ENCODE data around the gene HIRA.

The HIRA gene

DNA sequence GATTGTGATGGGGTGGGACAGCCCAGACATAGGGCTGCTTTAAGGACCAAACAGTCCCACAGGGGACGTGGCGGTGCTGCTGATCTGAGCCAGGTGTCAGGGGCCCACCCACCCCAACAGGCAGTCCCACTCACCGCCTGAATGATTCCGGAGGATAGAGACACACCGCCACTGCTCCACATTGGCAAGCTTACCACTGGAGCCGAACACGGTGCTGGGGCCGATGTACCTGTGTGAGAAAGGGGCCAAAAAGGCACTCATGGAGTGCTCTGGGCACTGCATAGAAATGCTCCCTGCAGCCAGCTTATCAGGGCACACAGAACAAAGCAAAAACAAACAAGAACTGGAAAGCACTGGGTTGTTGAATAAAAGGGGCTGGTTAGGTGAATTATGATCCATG, 25.9 kb downstream of the HIRA start:
- no peak for DNase-seq

DNA sequence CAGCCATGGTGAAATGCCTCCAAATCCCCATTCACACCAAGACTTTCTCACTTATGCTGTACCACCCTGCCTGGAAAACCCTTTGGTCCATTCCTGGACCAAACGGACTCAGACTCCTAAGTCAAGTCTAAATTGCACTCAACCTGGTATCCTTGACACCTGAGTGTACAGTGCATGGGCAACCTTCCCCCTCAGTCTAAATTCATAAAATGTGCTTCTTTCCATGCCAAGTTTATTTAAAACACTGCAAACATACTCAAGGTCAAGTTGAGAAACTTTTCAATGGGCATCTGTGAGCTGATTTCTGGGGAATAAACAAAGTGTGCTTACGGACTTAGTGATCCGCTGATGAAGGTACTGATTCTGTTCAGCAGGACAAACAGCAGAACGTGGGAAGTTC, 26.4 kb downstream of the HIRA start:
- no peak for DNase-seq

- DNase-seq: no peak
Observed at GRCh38 chr22:19404676-19405075, 26.9 kb downstream of the HIRA start.

- no peak for DNase-seq
Observed at GRCh38 chr22:19402642-19403191, 28.8 kb downstream of the HIRA start.

- no peak for DNase-seq
Observed at GRCh38 chr22:19401483-19401882, 30.1 kb downstream of the HIRA start.

- no peak for DNase-seq
Observed at GRCh38 chr22:19400881-19401280, 30.7 kb downstream of the HIRA start.

DNA sequence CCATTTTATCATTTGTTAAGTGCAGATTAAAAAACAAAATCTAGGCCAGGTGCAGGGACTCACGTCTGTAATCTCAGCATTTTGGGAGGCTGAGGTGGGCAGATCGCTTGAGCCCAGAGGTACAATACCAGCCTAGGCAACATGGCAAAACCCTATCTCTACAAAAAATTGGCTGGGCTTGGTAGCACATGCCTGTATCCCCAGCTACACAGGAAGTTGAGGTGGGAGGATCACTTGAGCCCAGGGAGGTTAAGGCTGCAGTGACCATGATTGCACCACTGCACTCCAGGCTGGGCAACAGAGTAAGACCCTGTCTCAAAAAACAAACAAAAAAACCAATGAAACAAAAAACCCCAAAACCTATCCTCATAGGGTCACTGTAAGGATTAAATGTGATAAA, 32.9 kb downstream of the HIRA start:
- no peak for DNase-seq

DNA sequence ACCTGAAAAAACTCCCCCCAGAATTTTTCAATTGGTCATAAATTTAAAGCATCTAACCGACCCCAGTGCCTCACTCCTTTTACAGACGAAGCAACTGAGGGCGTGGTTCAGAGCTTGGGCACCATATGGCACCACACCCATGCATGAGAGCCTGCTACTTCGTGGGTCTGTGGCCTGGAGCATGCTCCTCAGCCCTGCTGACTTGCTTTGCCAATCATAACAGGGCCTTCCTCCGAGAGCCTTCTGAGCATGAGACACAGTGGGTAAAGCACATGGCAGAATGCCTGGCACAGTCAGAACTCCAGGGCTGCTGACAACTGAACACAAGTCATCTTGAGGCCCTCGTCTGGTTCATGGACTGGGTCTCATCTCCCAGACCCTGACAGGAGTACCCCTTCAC, 33.3 kb downstream of the HIRA start:
- no peak for DNase-seq

GRCh38 chr22:19397734-19398104, 33.8 kb downstream of the HIRA start:
- no peak for DNase-seq

- no peak for DNase-seq
Observed at GRCh38 chr22:19396934-19397733, 34.4 kb downstream of the HIRA start.

DNA sequence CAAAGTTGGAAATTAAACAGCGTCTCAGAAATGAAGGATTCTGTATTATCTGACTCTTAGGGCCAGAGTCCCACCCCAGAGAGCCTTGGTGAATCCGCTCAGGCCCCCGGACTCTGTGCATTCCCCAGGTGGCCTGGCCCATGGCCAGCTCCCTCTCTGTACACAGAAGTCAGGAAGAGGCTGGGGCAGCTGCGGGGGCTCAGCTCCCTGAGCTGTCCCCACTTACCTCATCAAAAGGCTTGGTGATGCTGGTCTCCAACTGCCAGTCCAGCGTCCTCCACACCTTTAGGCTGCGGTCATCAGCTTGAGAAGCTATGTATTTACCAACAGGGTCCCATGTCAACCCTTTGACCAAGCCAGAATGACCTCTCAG, 35.0 kb downstream of the HIRA start:
- DNase-seq: no peak

DNA sequence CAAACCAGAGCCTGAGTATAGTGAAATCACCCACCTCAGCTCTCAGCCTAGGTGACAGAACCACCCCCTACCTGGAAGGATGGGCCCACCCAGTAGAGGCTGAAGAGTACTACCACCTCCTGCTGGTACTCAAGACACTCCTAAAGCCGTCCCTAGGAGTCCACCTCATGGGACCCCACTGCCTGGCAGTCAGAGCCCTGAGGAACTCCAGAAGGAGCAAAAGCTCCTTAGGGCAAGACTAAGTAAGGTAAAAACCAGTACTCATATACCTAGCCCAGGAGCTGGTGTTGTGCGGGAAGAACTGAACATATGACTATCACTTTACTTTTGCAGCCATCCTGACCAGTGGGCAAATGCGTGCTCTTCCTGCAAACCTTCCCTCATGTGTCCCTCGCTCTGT, 36.3 kb downstream of the HIRA start:
- no peak for DNase-seq

DNA sequence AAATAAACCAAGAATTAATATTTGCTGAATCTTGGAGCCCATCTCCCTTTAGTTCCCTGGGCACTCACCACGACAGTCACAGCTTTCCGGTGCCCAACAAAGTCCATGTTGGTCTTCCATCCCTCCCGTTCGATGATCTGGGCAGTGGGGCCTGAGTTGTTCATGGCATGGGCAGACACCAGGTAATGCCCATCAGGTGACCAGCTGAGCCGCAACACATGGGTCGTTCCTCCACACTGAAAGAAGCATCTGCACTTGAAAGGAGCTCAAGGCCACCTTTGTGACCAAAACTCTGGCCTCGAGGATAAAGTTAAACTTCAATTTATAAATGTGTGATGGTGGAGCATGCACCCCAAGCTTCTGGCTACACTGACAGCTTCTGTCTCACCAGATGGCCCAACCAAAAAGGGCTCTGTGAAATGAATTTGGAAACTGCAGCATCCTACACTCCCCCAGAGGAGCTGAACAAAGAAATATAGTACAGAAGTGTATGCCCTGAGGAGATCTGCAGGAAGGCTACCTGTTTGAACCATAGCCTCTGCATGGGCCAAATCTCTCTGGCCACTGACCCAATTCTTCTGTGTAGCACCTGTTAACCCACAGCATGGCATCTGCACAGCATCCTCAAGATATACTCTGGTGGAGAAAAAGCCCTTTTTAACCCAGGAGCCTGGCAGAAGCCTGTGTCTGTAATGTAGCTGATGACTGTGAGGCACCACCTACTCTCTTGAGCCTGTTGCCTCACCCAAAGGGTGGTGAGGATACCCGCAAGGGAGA, 37.1 kb downstream of the HIRA start:
- DNase-seq: no peak

GRCh38 chr22:19393704-19394103, 37.8 kb downstream of the HIRA start:
- no peak for DNase-seq

DNA sequence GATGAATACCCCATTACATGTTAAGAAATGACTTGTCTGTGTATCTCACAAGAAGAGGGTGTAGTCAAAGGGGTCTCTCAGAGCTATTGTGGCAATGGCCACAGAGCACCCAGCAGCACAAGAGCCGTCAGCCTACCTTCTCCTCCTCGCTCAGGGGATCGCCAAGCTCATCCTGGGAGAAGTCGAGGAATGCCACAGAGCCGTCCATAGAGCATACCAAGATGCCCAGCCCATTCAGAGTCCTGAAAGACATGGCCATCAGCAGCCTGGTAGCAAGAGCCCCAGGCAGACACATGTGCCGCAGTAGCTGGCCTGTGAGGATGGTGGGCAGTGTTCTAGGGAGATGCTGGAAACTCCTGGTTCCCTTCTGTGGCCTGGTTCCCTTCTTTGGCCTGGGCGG, 44.0 kb downstream of the HIRA start:
- DNase-seq: no peak

DNA sequence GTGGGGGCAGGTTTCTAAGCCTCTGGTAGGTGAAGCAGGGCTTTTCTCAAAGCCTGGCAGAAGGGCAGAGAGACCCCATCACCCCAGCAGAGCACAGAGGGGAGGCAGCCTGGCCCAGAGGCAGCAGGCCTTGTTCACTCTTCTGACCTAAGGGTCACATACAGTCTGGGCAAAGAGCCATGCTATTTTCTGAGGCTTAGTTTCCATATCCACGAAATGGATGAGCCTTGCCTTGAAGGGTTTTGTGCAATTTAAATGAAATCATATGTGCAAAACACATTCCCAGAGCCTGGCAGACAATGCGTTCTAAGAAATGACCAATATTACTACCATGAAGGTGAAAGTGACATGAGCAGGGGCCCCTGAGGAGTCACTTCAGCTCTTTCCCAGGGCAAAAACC, 44.5 kb downstream of the HIRA start:
- no peak for DNase-seq

DNA sequence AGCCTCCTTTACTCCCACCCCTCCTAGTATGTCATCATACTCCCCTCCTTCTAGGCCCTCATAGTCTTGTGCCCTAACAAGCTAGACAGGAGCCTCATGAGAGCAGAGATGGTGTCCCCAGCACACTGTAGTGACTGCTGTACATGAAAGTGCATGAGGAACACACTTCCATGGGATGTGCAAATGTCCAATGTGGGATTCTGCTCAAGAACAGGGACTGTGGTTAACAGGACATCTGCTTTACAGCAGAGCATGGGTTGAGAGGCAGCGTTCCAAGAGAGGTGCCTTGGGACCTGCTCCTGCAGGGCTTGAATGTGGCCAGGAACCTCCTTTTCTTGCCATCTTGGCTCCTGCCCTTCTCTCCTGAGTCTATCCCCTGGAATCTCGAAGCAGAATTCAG, 45.3 kb downstream of the HIRA start:
- DNase-seq: no peak

DNA sequence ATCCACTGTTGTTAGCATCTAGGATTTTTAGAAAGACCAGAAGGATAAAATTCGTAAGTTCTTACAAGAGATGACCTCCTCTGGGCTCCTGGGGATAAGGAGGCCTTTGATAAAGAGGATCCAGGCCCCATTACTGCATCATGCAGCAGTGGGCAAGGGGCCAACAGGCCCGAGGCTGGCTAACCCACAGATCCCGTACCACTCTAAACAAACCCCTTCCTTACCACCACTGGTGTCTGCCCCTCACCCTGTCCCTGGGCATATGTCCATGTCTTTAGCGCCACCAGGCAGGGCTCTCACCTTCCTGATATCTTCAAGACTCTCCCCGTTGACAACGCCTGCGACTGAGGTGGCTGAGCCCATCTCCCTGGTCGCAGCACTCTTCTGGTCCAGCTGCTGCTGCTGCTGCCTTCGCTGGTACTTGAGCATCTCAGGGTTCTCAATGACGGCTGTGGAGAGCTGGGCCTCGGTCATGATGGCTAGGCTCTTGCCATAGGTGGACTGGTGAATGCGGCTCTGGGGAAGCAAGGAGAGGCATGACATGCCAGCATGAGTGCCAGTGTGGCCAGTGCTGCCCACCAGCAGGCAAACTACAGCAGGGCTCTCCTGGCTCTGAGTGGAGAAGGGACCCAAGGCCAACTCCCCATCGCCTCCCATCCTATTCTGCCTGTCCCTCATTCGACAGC, 46.2 kb downstream of the HIRA start:
- no peak for DNase-seq

DNA sequence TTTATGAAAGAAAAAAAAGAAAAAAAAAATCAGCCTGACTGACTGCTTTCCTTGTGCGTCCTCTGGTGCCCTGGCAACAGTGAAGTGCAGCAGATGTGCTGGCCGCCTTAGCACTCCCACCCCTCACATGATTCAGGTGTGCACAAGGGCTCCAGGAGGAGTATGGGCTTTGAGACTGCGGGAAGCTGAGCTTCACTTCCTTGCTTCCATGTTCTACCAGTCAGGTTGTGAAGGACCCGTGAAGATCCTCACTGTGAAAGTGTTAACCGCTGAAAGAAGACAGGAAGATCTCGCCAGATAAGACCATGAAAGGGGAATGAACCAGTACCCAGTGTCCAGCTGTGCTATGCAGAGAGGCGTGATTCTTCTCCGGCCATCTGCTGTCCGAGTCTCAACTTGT, 48.2 kb downstream of the HIRA start:
- no peak for DNase-seq

DNA sequence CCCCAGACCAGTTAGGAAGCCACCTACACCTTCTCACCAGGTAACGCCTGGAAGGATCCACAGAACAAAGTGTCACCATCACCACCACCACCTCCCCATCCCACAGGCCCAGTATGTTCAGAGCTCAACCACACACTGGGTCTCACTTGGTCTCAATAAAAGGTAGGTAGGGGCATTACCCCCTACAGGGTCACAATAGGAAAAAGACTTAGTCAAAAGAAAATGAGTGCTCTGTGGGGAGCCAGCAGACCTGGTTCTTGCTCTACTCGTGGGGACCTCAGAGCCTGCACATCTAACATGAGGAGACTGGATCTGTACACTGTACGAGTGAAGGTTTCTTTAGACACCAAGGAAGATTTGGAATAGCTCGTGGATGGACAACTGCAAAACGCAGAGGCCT, 49.3 kb downstream of the HIRA start:
- no peak for DNase-seq

DNA sequence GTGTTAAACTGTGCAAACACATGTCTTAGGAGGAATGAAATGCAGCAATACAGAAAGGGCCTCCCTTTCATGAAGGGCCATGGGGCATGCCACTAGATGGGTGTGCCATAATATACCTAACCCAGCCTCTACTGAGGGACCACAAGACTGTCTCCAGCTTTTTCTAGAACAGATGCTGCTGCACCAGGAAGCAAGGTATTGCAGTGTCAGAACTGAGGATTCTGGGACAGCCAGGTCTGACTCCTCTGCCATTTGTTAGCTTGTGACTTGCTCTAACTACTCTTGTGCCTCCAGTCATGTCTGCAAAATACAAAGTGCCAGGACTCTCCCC, 53.2 kb downstream of the HIRA start:
- DNase-seq: no peak

DNA sequence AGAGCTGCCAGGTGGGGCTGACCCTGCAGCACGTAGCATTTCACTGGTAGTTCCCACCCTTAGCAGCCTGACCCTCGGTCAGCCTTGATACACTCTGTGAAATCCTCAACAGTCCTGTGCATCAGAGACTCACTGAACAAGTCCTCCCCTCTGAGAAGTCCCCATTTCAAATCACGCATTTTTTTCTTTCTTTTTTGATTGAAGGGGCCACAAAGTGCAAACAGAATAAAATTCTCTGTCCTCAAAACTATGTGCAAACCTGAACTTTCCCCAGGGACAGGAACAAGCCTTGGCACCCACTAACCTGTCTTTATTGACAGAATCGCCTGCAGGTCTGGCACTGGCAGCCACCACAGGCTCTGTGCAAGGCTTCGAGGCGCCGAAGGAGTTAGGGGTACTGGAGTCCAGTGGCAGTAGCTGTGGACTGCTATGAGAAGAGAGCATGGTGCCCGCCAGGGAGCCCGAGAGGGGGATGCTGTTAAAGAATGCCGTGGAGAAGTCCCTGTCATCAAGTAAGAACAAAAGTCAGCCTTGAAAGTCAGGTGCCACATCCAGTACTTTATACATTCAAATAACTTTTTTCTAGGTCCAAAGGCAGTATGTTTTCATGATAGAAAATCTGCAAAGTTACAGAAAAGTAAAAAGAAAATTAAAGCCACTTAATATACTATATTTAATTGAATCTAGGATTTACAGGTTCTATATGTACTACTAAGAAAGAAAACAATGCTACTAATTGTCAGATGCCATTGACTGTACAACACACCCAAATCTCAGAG, 53.8 kb downstream of the HIRA start:
- DNase-seq: no peak

- DNase-seq: no peak
Observed at GRCh38 chr22:19376971-19377370, 54.6 kb downstream of the HIRA start.

Data from activated T-cell treated with anti-CD3 and anti-CD28 coated beads, Interleukin-2, amount 50 U/mL, for 48 hours (primary cell).